ENCODE measurements around the gene PTPRD.

GRCh38 chr9:9961934-9962333 lies 650.9 kb downstream of the PTPRD start:
- TF ChIP-seq ZNF747 (tag by site-specific recombination; IDR thresholded peaks at IDR 0.05) (no peak), KLF16 (tag by site-specific recombination; IDR thresholded peaks at IDR 0.05) (no peak), SP3 (tag by site-specific recombination; IDR thresholded peaks at IDR 0.05) (no peak), ZNF274 (IDR thresholded peaks at IDR 0.05; ENCODE audit: low read length) (no peak), ZNF274 (tag by site-specific recombination; IDR thresholded peaks at IDR 0.05; ENCODE audit: borderline replicate concordance) (no peak), CTCF (tag by site-specific recombination; IDR thresholded peaks at IDR 0.05) (no peak), ZNF596 (tag by site-specific recombination; IDR thresholded peaks at IDR 0.05) (no peak), YY1 (tag by site-specific recombination; IDR thresholded peaks at IDR 0.05) (no peak), ZNF473 (tag by site-specific recombination; IDR thresholded peaks at IDR 0.05) (no peak), BCL11A (tag by site-specific recombination; IDR thresholded peaks at IDR 0.05; ENCODE audit: low read depth) (no peak)
